A549 treated with CpdA at 1 μM for 4 hours (cell line): ENCODE measurements around the gene GKAP1. TPM values are rescaled to one million over a fixed set of nuclear protein-coding genes. Genes with fewer than 3 reads are reported as not detected.

Experiments used
- total RNA-seq: library from RNA; stranded (reverse); fragments of 200-300 nt; extraction: Qiagen RNA extraction; gene quantifications from 5 replicates; pipeline ENCODE4 v1.2.3, GENCODE V29; 2022; ENCODE audit warnings: low read depth

GKAP1 gene
- 4.5 to 6.4 TPM (median 5.5 TPM) in 5 replicates for total RNA-seq

DNA sequence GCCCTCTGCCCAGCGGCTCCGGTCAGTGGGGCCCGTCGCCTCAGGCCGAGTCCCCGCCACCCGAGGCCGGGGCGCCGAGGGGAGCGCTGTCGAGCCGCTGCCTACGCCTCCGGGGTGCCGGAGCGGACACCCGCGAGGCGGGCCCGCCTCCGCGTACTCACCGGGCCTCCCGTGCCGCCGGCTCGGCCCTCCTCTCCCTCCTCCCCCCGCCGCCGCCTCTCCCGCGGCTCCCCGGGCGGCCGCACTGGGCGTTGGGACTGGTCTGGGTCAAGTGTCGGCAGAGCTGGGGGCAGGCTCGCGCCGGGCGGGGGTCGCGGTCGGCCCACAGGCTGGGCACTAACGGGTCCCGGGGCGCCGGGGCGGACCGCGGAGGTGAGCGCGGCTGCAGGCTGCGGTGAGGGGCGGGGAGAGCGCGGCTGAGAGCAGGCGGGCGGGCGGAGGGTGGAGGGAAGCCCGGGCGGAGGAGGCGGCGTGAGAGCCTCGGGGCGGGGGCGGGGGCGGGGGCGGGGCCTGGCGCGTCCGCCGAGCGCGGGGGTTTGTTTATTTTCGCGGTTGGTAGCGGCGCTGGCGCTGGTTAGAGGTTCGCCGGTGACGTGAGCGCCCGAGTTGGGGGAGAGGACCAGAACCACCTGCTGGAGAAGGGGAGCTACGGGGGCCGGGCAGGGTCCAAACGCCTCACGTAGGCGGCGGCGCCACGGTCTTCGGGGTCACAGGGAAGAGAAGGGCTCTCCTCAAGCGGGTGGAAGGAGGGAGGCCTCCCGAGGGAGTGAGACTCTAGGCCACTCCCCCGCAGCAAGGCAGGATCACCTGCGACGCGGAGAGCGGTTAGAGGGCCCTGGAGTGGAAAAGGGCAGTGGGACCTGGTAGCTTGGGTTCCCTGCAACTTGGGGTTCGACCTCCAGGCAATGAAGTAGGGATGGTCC is at the start of gene GKAP1:
GKAP1 (minus strand) TSS at position 414 of the 923 bp plus-strand sequence. CDS start 11,252 bp downstream, outside the sequence.

DNA sequence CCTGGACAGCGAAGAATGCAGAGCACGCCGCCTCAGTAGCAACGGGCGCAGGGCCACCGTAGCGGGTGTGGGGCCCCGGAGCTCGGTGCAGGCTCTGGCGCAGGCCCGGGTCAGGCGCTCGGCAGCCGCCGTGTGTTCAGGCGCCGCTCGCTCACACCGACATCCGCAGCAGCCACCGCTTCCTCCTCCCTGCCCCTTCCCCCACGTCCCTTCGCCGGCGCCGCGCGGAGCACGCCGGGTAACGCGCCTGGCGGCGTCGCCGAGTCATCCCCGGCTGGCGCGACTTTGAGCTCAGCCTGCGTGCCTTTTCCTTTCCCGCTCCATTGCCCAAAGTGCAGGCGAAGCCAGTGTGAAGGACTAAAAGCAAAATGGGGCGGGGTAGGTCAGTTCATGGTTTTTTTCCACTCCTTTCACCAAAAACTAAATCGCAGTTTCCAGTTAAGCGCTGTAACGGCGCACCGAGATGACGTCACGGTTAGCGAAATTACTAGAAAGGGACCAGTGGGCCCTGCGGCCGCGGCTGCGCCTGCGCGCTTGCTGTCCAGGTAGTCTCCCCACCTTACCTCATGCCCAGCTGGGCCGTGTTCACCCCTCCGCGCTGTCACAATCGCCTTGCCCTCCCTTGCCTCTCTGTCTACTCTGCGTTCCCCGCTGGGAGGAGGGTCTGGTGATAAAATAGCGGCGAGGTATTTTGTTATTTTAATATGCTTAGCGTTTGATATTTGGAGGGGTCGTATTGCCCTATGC is 109.6 kb downstream of the GKAP1 start, which contains the start of gene UBQLN1:
UBQLN1 (minus strand) TSS at position 191 of the 747 bp plus-strand sequence. CDS start 279 bp downstream, outside the sequence.

Other genes with a start within 250 kb of the GKAP1 start
- gene IDNK, start 194.6 kb downstream of the GKAP1 start, total RNA-seq, result 5.2 to 6.7 TPM (median 5.8 TPM) in 5 replicates
- 103 to 128 TPM (median 111 TPM) in 5 replicates for gene UBQLN1, start 109.8 kb downstream of the GKAP1 start, total RNA-seq
- 0.96 to 1.7 TPM (median 1.4 TPM) in 5 replicates for gene KIF27, start 103.7 kb upstream of the GKAP1 start, total RNA-seq
- gene HNRNPK, start 162.4 kb upstream of the GKAP1 start, total RNA-seq, result 555 to 705 TPM (median 568 TPM) in 5 replicates
- 10.2 to 15.6 TPM (median 11.4 TPM) in 5 replicates for gene RMI1, start 163.0 kb upstream of the GKAP1 start, total RNA-seq